Measurements from ENCODE around the gene PRPF40A. TPM values are rescaled to one million over a fixed set of nuclear protein-coding genes. Genes with fewer than 3 reads are reported as not detected.

PRPF40A gene
- total and polyA plus RNA-seq, 2 of the 13 experiments (the other 11 are each of a cell fraction or from before 2014, with no cell fraction given), result 146 to 207 TPM

- in situ Hi-C loops (cut with HindIII; ENCODE audit: extremely low pct_ligation_motif_present, low pct_unique_long_range_greater_than_20kb) (no loop called here), intact Hi-C loops (cut with micrococcal nuclease; ENCODE audit: unreplicated experiment) (no loop called here)
- Histone ChIP-seq H3K4me1 (ENCODE audit: insufficient read depth, low read length) (no peaks in the 10 kb centered on the region), H4K20me1 (ENCODE audit: insufficient read depth, low read length) (no peaks in the 10 kb centered on the region), H2AFZ (ENCODE audit: low read length) (no peak overlapping the region), H3K27ac (ENCODE audit: extremely low read length, insufficient read depth, low read length) (no peak overlapping the region), H3K4me2 (ENCODE audit: low read depth, low read length) (no peak overlapping the region), H3K79me2 (ENCODE audit: insufficient read depth, low read length) (no peaks in the 10 kb centered on the region), H3K4me3 (replicated peaks in 1 of 3; ENCODE audit: insufficient read depth in 1 of 3, low read depth in 2 of 3, low read length in 3 of 3) (no peak overlapping the region), H3K27me3 (ENCODE audit: control insufficient read depth in 1 of 2, insufficient read depth in 2 of 2, low read length in 2 of 2) (no peaks in the 10 kb centered on the region), H3K9ac (ENCODE audit: insufficient read depth, low read depth, low read length) (no peak overlapping the region), H3K36me3 (replicated peaks in 1 of 2; ENCODE audit: control insufficient read depth in 1 of 2, insufficient read depth in 2 of 2, low read length in 2 of 2) (peaks cover 51 to 87% of the 10 kb centered on the region in 2 experiments), H3K9me3 (ENCODE audit: low read length) (no peaks in the 10 kb centered on the region)
- ATAC-seq (no peak), FAIRE-seq (no peak), DNase-seq (ENCODE audit: low spot score) (no peak)
- ChIA-PET CTCF (ENCODE audit: low intra/inter-chr PET ratio, low total read pairs) (no interaction called here), POLR2A (no interaction called here)
- BruUV-seq (replicated peaks), result no TSS peak
- WGBS (ENCODE audit: low lambda C conversion rate), result 95% methylated on average over 5 of the region's 5 CpGs
- TF ChIP-seq ZNF605 (CRISPR knock-in tag; IDR thresholded peaks at IDR 0.05) (no peak), RBM22 (optimal IDR thresholded peaks at IDR 0.05; ENCODE audit: low read length) (peak; percentile 75)
Observed at GRCh38 chr2:152615177-152615576, 102.1 kb downstream of the PRPF40A start.

- H3K9ac ChIP-seq (ENCODE audit: insufficient read depth, low read depth, low read length), result no peak overlapping the region
- DNase-seq (ENCODE audit: low spot score), result no peak
- intact Hi-C loops (cut with micrococcal nuclease; ENCODE audit: unreplicated experiment) (no loop called here), in situ Hi-C loops (cut with HindIII; ENCODE audit: extremely low pct_ligation_motif_present, low pct_unique_long_range_greater_than_20kb) (no loop called here)
- no peaks in the 10 kb centered on the region for H3K27me3 ChIP-seq (ENCODE audit: control insufficient read depth in 1 of 2, insufficient read depth in 2 of 2, low read length in 2 of 2)
- H3K4me1 ChIP-seq (ENCODE audit: insufficient read depth, low read length), result no peaks in the 10 kb centered on the region
- no peaks in the 10 kb centered on the region for H3K9me3 ChIP-seq (ENCODE audit: low read length)
- 97% methylated on average over 2 of the region's 2 CpGs for WGBS (ENCODE audit: low lambda C conversion rate)
- CTCF ChIA-PET (ENCODE audit: low intra/inter-chr PET ratio, low total read pairs), result no interaction called here
- TF ChIP-seq ZNF276 (CRISPR knock-in tag; IDR thresholded peaks at IDR 0.05; ENCODE audit: low read depth) (no peak), TBL1XR1 (IDR thresholded peaks at IDR 0.05; ENCODE audit: borderline replicate concordance, low read length, partially characterized antibody) (no peak), ZNF878 (CRISPR knock-in tag; IDR thresholded peaks at IDR 0.05) (no peak), PBX3 (CRISPR knock-in tag; IDR thresholded peaks at IDR 0.05; ENCODE audit: borderline replicate concordance) (no peak), E2F2 (CRISPR knock-in tag; IDR thresholded peaks at IDR 0.05; ENCODE audit: borderline replicate concordance) (no peak), MED8 (CRISPR knock-in tag; IDR thresholded peaks at IDR 0.05; ENCODE audit: insufficient replicate concordance) (no peak), ZNF234 (CRISPR knock-in tag; conservative IDR thresholded peaks at IDR 0.05) (no peak), HHEX (CRISPR knock-in tag; IDR thresholded peaks at IDR 0.05) (no peak), EED (CRISPR knock-in tag; IDR thresholded peaks at IDR 0.05) (no peak)
- TF ChIP-seq, protein P1, sequence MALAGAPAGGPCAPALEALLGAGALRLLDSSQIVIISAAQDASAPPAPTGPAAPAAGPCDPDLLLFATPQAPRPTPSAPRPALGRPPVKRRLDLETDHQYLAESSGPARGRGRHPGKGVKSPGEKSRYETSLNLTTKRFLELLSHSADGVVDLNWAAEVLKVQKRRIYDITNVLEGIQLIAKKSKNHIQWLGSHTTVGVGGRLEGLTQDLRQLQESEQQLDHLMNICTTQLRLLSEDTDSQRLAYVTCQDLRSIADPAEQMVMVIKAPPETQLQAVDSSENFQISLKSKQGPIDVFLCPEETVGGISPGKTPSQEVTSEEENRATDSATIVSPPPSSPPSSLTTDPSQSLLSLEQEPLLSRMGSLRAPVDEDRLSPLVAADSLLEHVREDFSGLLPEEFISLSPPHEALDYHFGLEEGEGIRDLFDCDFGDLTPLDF (CRISPR knock-in tag; IDR thresholded peaks at IDR 0.05), result no peak
- ATAC-seq, result no peak
- no peaks in the 10 kb centered on the region for H4K20me1 ChIP-seq (ENCODE audit: insufficient read depth, low read length)
- no peak overlapping the region for H3K4me3 ChIP-seq (replicated peaks in 1 of 3; ENCODE audit: insufficient read depth in 1 of 3, low read depth in 2 of 3, low read length in 3 of 3)
- no peak overlapping the region for H3K27ac ChIP-seq (ENCODE audit: extremely low read length, insufficient read depth, low read length)
- POLR2A ChIA-PET, result no interaction called here
- no peak overlapping the region for H3K4me2 ChIP-seq (ENCODE audit: low read depth, low read length)
- H2AFZ ChIP-seq (ENCODE audit: low read length), result no peak overlapping the region
- no TSS peak for BruUV-seq (replicated peaks)
- no peak for FAIRE-seq
- H3K79me2 ChIP-seq (ENCODE audit: insufficient read depth, low read length), result no peaks in the 10 kb centered on the region
- H3K36me3 ChIP-seq (replicated peaks in 1 of 2; ENCODE audit: control insufficient read depth in 1 of 2, insufficient read depth in 2 of 2, low read length in 2 of 2), result peaks cover 45 to 83% of the 10 kb centered on the region in 2 experiments
Observed at GRCh38 chr2:152613235-152613634, 104.0 kb downstream of the PRPF40A start.

All from HepG2 (cell line).